ENCODE measurements around the gene SPATA46.

Gene SPATA46

GRCh38 chr1:162390396-162391185, 13.9 kb upstream of the SPATA46 start:
- DNase-seq: no peak

- no peak for DNase-seq
Observed at GRCh38 chr1:162389971-162390370, 13.3 kb upstream of the SPATA46 start.

GRCh38 chr1:162389021-162389818, 12.6 kb upstream of the SPATA46 start:
- DNase-seq: no peak

- DNase-seq: no peak
Observed at GRCh38 chr1:162388615-162389014, 12.0 kb upstream of the SPATA46 start.

GRCh38 chr1:162388083-162388594, 11.5 kb upstream of the SPATA46 start:
- no peak for DNase-seq

- no peak for DNase-seq
Observed at GRCh38 chr1:162387226-162388082, 10.8 kb upstream of the SPATA46 start.

- no peak for DNase-seq
Observed at GRCh38 chr1:162386292-162387225, 9.9 kb upstream of the SPATA46 start.

GRCh38 chr1:162385702-162386101, 9.0 kb upstream of the SPATA46 start:
- DNase-seq: no peak

- no peak for DNase-seq
Observed at GRCh38 chr1:162385280-162385623, 8.6 kb upstream of the SPATA46 start.

GRCh38 chr1:162384601-162385279, 8.1 kb upstream of the SPATA46 start:
- no peak for DNase-seq

GRCh38 chr1:162384116-162384515, 7.5 kb upstream of the SPATA46 start:
- no peak for DNase-seq

GRCh38 chr1:162383516-162383915, 6.9 kb upstream of the SPATA46 start:
- DNase-seq: no peak

- no peak for DNase-seq
Observed at GRCh38 chr1:162383091-162383490, 6.4 kb upstream of the SPATA46 start.

- DNase-seq: no peak
Observed at GRCh38 chr1:162381941-162382750, 5.5 kb upstream of the SPATA46 start.

GRCh38 chr1:162381383-162381782, 4.7 kb upstream of the SPATA46 start, which contains the start of gene C1orf226:
Gene C1orf226 (plus strand): TSS chr1:162381728. CDS start chr1:162381902, 174 bp downstream.
- DNase-seq: no peak

GRCh38 chr1:162380061-162380846, 3.6 kb upstream of the SPATA46 start:
- no peak for DNase-seq

GRCh38 chr1:162375463-162375862, 1.2 kb downstream of the SPATA46 start:
- no peak for DNase-seq

- DNase-seq: no peak
Observed at GRCh38 chr1:162374406-162374805, 2.2 kb downstream of the SPATA46 start.

- no peak for DNase-seq
Observed at GRCh38 chr1:162373541-162374260, 3.0 kb downstream of the SPATA46 start.
